Heart left ventricle (tissue), 13 donors: Measurements from ENCODE around the gene TNFAIP8L3.

Experiments used
- POLR2A ChIP-seq, 2 donors: fragments of 450-650 bp; IDR thresholded peaks; one replicate each; pipeline ENCODE4 v1.6.1; 2017; ENCODE audit warnings: antibody characterized with exemption in 2 of 2, mild to moderate bottlenecking in 2 of 2, moderate library complexity in 2 of 2
- TF ChIP-seq, protein P1 (sequence below), 12 donors: fragments of 200-600 bp; sonication (generic) in 4 of 12; IDR thresholded peaks; one replicate each; pipeline versions ENCODE4 v1.5.0 to v1.8.0; 2018 to 2022; ENCODE audit warnings: antibody characterized with exemption in 12 of 12, mild to moderate bottlenecking in 5 of 12
- donor health status: ischemic (EF 13 %, LVEDD 7.1; RV severe dilation, severe dysfunction).
- donor health status: DM: no; HTN: yes; CAD: no.
- donor health status: DM: no; HTN: no; CAD: no.
- donor health status: ischemic (EF 25% LVEDD 6.9; RV normal size, moderate dysfunction).
- donor health status: ischemic (EF 25% LVEDD 5.7; RV mildly dilated, moderate dysfunction).
- donor health status: ischemic (EF 35%, LVEDD 5.7; RV mildly dilated, moderate dysfunction).
- donor health status: nonischemic (EF 11% LVEDD 7.7; RV severe dilation, severe dysfunction).
- donor health status: DM: yes; HTN: yes; CAD: no.
- donor health status: PGD.
- donor health status: ischemic (EF 29% LVEDD 5.4; RV normal size, mild dysfunction).
- donor health status: nonischemic (EF 23%, LVEDD 6.1; RV moderate dilation, normal function).

DNA sequence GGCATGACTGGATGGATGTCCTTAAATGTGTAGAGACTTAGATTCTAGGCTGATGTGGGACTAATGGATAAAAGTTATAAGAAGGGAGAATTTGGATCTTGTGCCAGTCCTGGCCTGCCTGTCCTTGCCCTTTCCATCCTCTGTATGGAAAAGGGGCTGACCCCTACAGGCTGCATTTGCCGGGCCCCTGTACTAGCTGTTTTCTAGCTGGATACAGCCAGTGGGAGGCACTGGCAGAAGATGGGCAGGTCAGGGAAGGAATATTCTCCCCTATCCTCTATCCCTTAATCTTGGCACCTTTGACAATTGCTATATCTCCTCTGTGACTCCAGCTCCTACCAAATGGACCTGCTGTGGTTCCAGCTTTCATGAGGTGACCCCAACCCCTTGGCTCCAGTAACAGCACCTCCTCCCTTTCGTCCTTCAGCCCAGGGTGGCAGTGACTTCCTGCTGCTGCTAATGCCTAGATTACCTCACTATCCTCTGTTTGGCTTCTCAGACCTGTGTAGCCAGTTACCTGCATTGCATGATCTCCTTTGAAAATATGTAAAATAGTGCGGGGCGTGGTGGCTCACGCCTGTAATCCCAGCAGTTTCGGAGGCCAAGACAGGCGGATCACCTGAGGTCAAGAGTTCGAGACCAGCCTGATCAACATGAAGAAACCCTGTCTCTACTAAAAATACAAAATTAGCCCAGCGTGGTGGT lies 6.2 kb upstream of the TNFAIP8L3 start:
- no peak for TF ChIP-seq POLR2A (IDR thresholded peaks at IDR 0.05)
- TF ChIP-seq, protein P1, sequence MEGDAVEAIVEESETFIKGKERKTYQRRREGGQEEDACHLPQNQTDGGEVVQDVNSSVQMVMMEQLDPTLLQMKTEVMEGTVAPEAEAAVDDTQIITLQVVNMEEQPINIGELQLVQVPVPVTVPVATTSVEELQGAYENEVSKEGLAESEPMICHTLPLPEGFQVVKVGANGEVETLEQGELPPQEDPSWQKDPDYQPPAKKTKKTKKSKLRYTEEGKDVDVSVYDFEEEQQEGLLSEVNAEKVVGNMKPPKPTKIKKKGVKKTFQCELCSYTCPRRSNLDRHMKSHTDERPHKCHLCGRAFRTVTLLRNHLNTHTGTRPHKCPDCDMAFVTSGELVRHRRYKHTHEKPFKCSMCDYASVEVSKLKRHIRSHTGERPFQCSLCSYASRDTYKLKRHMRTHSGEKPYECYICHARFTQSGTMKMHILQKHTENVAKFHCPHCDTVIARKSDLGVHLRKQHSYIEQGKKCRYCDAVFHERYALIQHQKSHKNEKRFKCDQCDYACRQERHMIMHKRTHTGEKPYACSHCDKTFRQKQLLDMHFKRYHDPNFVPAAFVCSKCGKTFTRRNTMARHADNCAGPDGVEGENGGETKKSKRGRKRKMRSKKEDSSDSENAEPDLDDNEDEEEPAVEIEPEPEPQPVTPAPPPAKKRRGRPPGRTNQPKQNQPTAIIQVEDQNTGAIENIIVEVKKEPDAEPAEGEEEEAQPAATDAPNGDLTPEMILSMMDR (IDR thresholded peaks at IDR 0.05) = no peak
